ENCODE measurements around the gene MPHOSPH9.

GRCh38 chr12:123280971-123281370, 48.0 kb upstream of the MPHOSPH9 start:
- TF ChIP-seq CTCF (IDR thresholded peaks at IDR 0.05) (no peak), EZH2 (IDR thresholded peaks at IDR 0.05) (no peak)

Measured in neural progenitor cell (in vitro differentiated cells).